Fibroblast of lung (primary cell): ENCODE data around the gene FAH.

Experiments
- CTCF ChIP-seq, 2 donors: IDR thresholded peaks in 1 of 2; conservative IDR thresholded peaks in 1 of 2; 1 replicate in 1 of 2; 2 replicates in 1 of 2; pipeline ENCODE4 v1.5.1; 2011 to 2012; ENCODE audit warnings: low read length in 2 of 2, control low read depth in 1 of 2, inconsistent platforms in 1 of 2, low read depth in 1 of 2, mild to moderate bottlenecking in 1 of 2
- EZH2 ChIP-seq: IDR thresholded peaks from 2 replicates; pipeline ENCODE4 v1.5.1; 2012; ENCODE audit warnings: low read length, control low read depth, mild to moderate bottlenecking; ENCODE audit errors: missing control alignments

DNA sequence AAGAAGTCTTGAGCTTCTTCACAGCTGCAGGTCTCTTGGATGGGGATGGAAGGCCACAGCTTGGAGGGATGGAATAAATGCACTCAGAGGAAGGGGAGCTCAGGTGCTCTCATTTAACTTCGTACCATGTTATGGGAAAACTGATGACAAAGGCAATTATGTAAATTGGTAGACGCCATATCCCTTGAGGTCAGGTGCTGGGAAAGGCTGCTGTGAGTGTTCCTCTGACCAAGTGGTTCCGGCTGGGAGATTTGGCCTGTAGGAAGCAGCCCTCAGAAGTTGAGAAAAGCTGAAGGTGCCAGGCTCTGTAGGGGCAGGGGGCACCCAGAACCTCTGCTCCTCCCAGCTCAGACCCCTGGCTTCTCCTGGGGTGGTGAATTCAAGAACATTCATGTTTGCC lies 47.1 kb downstream of the FAH start:
- no peak for TF ChIP-seq CTCF (conservative IDR thresholded peaks at IDR 0.05 in 1 of 2, IDR thresholded peaks at IDR 0.05 in 1 of 2; ENCODE audit: low read depth in 1 of 2, low read length in 2 of 2)
- TF ChIP-seq EZH2 = no peak
